Stimulated activated CD8-positive, alpha-beta memory T cell treated with anti-CD3 and anti-CD28 coated beads, Interleukin-2, amount 100 ng/mL, for 48 hours (primary cell): Measurements from ENCODE around the gene RNF180.
"Not testable (repeated sequence)": the region's sequence is repeated elsewhere in the genome, so short reads cannot be mapped to it uniquely, and the experiment has no call there.

ENCODE experiments used
- DNase-seq, 2 donors: peaks; one replicate each; pipeline ENCODE4 v3.0.0-alpha.2; 2020; ENCODE audit warnings: low read depth in 2 of 2

RNF180 gene

DNA sequence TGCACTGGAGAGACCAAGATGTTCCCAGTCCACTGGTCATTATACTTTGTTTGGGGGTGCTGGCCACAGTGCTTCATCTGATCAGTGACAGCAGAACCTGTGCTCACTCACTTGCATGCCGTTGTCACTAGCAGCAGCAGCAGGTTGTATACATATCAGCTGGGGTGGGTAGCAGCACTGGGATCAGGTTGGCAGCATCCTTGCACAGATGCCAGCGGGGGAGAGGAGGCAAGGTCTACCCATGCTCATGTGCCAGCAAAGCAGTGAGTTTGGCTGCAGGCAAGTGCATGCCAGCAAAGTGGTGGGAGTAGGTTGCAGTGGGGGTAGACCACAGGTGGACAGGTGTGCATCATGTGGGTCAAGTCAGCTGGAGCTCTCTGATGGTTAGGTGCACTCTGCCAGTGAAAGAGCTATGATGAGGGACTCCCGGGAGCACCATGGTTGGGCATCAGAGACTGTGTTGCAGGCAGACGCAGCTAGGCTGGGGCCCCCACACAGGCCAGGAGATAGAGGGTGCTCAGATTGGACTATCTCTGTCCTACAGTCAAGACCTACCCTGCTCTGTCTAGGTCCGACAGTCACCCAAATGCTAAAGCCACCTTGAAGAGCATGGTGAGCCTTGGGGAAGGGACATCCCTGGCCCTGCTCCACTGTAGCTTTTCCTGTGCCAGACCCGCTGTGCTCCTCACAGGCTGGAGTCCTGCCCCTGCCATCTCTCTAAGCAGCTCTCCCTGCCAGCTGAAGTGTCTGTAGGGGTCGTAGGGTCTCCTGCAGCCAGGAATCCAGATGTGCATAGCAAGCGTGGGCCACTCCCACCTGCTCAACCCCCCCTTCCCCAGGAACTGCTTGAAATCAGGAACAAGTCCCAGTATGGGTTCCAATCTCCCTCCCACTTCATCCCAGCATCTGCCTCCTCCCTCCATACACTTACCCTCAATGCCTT is 119.8 kb downstream of the RNF180 start:
- no peak for DNase-seq

DNA sequence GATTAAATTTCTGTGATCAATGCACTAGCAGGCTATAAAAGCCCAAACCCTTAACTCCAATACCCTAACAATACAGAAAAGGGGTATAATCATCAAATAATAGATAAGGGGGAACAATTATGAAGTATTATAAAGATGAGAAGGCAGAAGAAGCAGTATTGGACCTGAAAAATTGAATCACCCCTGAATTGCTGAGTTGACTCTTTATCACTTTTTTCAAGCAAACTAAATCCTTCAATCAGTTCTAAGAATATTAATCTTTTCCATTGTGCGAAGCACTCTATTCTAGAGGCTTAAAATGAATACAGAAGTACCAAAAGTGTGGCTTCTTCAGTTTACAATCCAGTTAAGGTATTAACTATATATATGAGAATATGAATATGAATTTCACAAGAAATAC is 120.7 kb downstream of the RNF180 start:
- DNase-seq = no peak

DNA sequence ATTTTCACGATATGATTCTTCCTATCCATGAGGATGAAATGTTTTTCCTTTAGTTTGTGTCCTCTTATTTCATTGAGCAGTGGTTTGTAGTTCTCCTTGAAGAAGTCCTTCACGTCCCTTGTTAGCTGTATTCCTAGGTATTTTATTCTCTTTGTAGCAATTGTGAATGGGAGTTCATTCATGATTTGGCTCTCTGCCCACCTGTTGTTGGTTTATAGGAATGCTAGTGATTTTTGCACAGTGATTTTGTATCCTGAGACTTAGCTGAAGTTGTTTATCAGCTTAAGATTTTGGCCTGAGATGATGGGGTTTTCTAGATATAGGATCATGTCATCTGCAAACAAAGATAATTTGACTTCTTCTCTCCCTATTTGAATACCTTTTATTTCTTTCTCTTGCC is 122.9 kb downstream of the RNF180 start:
- DNase-seq = not testable (repeated sequence)

DNA sequence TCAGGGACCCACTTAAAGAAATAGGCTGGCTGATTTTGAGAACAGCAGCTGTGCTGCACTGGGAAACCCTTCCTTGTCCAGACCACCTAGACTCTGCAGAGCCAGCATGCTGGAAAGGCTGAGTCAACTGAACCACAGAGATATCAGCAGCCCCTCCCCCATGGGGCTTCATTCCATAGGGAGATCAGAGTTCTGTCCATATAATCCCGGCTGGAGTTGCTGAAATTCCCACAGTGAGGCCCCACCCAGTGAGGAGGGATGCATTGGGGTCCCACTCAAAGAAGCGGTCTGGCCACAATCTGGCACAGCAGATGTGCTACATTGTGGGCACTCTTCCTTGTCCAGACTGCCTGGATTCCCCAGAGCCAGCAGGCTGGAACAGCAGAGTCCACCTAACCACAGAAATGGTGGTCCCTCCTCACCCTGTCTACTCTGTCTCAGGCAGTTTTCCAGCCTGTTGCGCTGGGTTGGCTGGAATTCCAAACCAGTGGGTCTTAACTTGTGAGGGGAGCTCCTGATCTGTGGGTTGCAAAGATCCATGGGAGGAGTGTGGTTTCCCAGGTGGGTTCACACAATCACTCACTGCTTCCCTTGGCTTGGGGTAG is 127.1 kb downstream of the RNF180 start:
- no peak for DNase-seq

DNA sequence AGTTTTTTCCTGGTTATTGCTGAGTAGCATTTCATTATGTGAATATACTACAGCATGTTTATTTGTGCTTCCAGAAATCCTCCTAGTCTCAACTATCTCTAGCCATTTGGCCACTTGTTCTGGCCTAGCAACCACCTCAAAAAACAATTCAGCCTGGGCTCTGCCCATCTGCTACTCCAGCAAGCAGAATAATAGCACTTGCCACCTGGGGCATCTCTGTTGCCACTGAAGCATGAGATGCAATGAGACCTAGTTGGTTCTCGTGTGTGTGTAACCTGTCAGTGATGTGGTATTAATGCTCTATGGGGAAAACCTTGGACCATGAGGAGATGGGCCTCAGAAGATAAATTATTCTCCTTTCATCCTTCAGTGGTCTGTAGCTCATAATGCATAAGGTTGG is 129.5 kb downstream of the RNF180 start:
- DNase-seq = no peak

DNA sequence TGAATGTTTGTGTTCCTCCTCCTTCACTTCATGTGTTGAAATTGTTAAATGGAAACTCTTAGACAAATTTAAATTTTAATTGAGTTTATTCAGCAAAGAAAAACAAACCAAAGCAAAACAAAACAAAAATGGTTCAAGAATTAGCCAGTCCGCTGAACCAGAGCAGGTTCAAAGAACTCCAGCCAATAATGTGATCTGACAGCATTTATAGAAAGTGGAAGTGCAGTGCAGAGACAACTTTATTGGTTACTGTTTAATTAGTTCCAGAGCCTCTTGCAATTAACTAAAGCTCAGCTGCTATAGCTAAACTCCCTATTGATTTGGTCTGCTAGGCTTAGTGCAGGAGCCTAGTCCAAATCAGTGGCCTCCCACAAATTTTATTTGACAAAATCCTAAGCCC is 132.9 kb downstream of the RNF180 start:
- DNase-seq = no peak

DNA sequence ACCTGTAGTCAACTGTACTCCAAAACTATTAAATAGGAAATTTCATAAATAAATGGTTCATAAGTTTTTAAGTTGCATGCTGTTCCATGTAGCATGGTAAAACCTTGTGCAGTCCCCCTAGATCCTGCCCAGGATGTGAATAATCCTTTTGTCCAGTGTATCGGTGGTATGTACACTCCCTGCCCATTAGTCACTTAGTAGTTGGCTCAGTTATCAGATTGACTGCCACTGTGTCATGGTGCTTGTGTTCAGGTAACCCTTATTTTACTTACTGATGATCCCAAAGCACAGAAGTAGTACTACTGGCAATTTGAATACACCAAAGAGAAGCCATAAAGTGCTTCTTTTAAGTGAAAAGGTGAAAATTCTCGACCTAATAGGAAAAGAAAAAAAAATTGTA is 134.2 kb downstream of the RNF180 start:
- DNase-seq = no peak

DNA sequence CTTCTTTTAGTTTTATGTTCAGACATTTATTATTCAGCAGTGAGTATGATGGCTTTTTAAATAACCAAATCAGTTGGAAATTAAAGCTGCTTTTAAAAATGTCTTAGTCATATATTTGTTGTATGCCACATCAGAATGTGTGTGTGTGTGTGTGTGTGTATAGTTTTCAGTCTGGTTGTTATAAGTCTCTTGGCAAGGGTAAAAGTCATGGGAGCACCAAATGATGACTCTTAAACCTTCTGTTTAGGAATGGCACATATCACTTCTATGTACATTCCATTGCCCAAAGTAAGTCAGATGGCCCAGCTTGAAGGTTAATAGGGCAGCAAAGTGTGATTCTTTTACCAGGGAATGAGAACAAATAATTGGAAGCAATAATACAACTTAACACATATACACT is 135.9 kb downstream of the RNF180 start:
- no peak for DNase-seq

DNA sequence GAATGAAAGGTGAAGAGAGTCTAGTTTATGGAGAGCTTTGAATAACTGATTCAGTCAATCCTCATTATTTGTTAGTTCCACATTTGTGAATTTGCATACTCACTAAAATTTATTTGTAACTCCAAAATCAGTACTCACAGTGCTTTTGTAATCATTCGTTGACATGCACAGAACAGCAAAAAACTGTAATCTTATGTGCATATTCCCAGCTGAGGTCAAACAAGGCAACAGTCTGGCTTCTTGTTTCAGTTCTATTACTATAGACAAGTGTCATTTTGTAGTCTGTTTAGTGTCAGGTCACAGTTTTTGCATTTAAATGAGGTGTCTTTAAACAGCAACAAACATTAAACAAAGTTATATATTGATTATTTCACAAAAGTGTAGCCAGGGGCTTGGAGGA is 142.5 kb downstream of the RNF180 start:
- no peak for DNase-seq

DNA sequence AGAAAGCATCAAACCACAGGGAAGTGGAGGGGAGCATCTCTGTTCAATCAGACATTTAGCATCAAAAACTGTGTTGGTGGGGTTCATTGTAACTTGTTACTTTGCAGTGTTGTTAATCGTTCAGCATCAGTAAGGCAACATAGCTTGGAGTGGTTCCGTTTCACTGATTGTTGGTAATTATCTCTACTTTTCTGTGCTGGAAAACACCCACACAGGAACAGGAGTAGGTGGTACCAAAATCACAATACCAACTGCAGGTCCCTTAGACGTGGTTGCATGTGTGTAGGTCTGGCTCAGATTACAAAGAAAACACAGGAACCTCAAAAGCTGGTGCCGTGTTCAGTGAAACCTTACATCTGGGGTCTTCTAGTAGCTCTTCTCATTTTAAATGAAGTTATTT is 146.8 kb downstream of the RNF180 start:
- DNase-seq = no peak

DNA sequence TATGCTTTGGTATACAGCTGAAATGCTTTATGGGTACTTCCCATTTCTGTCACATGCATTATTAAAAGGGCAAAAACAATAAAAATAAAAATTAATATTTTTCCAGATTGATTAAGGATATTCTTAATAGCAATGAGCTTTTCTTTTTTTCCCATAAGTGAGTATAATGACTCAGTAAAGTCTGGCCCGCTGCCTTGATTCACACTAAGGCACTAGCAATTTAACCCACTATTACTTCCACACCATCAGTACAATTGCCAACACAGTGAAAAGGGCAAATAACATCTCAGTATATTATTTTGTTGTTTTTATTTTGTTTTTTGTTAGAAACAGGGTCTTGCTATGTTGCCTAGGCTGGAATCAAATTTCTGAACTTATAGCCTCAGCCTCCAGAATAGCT is 150.1 kb downstream of the RNF180 start:
- no peak for DNase-seq

DNA sequence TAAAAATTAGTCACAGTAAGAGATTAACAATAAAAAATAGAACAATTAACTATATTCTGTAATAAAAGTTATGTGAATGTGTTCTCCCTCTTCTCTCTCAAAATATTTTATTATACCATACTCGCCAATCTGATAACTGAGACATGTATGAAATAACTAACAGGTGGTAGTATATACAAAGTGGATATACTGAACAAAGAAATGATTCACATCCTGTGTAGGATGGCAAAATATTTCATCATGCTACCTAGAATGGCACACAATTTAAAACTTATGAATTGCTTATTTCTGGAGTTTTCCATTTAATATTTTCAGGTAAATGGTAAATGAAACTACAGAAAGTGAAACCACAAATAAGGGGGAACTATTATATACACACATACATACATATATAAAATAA is 152.5 kb downstream of the RNF180 start:
- DNase-seq = no peak

DNA sequence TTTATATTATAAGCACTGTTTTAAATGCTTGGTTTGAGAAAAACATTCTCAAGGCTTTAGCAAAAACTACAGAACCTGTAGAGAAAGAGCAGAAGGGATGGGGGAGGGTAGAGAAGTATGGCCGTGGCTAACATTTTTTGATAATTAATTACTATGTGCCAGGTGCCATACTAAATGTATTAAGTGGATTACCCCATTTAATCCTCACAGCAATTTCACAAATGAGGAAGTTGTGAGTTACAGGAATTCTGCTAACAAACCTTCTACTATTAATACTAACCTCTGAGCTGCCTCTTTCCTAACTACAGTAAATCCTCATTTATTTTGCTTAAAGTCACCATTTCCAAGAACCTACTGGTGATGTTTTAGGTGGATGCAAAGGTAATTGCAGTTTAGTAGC is 157.9 kb downstream of the RNF180 start:
- DNase-seq = no peak

DNA sequence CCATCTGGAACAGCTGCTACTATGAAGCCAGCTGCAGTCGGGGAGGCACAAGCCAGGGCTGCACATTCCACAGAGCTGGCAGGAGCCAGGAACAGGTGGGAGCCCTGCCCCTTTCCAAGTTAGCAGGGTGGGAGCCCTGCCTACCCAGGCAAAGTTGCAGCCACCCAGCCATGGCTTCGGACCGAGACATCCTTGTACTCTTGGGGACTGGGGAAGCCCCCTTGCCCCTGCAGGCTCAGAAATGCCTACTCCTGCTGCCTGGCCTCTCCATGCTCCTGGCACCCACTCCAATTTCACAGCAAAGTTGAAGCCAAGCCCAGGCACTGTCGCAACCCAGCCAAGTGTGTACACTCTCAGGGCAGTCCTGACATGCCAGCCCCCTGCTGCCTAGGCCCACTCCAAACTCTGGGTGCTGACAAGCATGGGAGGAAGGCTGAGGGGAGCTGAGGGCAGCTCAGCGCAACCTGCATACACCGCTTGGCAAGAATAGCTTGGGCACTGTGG is 165.1 kb downstream of the RNF180 start:
- no peak for DNase-seq

DNA sequence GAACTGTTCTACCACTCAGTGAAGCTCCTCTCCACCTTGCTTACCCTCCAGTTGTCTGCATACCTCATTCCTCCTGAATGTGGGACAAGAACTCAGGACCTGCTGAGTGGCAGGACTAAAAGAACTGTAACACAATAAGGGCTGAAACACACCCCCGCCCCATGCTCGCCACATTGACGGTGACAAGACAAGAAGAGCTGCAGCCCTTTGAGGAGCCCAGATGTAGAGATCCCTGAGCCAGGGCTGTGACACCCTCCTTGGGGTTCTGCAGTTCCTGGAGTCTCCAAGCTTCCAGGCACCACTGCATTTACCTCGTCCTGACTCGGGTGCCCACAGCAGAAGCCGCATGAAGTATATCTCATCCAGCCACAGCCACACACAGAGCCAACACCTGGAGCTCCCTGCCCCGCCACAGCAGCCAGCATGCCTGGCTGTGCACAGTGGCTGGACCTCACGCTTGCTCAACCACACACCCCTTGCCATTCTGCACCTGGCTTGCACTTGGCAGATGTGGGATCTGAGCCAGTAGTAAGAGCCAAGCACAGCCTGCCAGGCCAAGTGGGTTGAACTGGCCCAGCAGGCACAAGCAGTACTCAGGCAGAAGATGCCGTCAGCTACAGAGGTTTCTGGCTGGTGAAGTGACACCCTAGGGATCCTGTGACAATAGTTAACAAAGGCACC is 166.1 kb downstream of the RNF180 start:
- DNase-seq = no peak

DNA sequence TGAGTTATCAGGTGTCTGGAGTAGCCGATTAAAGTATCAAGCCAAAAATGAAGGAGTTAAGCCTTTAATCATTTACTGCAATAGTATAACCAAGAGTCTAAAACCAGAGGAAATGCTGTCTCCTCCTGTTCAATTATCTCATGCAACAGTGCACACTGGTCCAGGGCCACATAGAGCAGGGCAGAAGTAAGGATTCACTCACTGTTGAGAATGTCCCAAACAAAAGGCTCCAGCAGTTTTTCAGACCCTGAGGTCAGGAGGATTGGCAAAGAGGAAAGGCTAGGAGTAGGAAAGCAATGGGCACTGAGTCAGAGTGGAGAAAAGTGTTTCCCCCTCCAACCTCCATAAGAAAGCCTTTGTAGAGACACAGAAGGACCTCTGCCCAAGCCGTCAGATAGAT is 168.2 kb downstream of the RNF180 start:
- no peak for DNase-seq

DNA sequence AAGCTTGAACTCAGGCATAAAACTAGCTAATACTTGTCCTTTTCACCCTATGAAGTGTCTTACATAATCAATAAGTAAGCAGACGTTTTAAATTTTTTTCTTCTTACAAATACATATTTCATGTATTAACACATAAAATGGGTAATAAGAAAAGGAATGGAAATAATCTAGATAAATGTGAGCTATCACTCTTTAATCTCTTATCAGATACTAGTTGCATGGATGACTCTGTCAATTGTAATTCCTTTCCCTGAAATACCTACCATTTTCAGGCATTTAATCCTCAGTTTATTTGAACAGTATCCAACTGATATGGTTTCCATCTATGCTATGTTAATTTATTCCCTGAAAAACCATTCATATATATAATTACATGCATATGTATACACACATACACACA is 174.1 kb downstream of the RNF180 start:
- DNase-seq = no peak

DNA sequence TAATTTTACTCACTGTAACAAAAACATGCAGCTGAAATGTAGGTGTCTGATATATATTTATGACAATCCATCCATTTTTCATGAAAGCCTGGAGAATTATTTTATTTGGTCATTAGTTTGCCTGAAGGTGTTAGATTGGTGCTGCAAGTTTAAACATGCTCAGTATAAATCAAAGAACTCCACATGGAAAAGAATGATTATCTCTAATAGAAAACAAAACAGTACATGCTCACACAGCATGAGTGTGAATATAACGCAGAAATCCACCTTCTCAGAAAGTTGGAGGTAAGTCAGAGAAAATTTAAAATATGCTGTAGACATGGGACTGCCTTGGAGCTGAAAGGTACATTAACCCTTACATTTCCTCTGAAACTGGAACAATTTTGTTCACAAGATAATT is 174.7 kb downstream of the RNF180 start:
- DNase-seq = no peak

DNA sequence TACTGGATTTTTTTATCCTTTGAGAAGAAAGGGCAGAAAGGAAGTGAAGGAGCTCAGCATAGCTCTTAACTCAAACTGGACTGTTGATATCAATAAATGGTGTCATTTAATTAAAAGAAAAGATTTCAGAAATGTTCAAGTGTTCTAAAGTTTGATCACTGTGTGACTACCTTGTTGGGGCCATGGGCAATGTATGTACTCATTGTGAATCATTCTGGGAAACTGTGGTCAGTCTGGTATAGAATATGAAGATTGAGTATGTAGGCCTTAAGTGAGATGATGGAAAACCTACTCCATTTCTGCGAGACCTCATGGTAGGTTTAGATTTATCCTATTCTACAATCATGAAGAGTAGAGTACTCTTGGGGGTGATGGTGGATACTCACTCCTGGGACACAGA is 175.7 kb downstream of the RNF180 start:
- DNase-seq = no peak

DNA sequence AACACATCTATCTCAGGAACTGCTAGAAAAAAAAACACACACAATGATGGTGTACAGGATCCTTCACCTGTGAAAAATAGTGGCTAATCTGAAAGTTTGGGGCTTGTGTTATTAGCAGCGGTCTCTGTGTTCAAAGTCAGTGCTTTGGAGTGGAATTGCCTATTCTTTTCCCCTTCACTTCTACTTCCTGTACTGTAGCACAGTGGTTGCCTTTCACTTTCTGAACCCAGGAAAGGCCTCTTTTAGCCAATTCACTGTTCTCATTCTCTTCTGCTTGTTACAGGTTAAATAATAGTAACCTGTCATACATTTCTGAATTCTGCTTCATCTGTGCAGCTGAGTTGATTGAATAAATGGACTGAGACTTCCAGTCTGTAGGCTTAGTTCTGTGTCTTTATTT is 178.9 kb downstream of the RNF180 start:
- no peak for DNase-seq

DNA sequence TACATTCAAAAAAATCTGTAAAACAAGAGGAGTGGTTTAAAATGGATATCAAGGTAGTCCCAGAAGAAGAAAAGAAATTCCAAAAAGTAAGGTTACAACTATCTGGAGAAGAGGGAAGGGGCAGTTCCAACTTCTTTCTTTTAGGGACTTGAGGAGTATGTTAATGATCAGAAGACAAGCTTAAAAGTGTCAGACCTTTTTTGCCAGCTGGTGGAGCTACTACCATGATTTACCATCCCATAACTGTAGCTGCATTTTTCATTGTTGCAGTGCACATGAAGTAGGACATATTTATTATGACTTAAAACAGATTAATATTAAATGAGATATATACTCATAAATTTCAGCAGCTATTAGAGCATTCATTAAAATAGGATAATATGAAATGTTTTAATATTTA is 181.7 kb downstream of the RNF180 start:
- DNase-seq = no peak

DNA sequence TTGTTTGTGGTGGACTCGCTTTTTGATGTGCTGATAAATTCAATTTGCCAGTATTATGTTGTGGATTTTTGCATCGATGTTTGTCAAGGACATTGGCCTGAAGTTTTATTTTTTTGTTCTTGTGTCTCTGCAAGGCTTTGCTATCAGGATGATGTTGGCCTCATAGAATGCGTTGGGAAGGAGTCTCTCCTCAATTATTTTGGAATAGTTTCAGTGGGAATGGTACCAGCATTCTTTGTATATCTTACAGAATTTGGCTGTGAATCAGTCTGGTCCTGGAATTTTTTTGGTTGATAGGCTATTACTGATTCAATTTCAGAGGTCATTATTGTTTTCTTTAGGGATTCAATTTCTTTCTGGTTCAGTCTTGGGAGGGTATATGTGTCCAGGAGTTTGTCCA is 198.8 kb downstream of the RNF180 start:
- no peak for DNase-seq

DNA sequence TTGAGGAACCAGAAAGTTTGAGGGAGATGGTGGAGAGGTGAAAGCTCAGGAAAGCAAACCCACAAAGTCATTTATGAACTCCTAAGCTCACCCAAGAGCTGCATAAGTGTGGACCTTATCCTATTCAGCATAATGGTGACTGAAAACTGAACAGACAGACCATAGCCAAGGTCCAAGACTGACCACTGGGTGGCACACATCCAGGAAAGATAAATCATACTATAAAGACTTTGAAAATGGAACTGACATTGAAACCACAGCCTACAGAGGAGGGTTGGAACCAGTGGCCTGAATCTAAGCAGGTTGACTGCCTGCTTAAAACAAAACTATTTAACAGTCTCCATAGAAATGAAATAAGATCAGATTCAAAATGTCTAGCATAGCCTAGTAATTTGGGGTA is 219.1 kb downstream of the RNF180 start:
- no peak for DNase-seq
